GM19467 (cell line): ENCODE results near the gene PLEKHG5.

Experiments used
- ATAC-seq: cut with Tn5 transposase; IDR thresholded peaks from one replicate; pipeline ENCODE4 v1.9.1; 2021; ENCODE audit warnings: mild to moderate bottlenecking, moderate library complexity; ENCODE audit not compliant: unreplicated experiment

The PLEKHG5 gene

DNA sequence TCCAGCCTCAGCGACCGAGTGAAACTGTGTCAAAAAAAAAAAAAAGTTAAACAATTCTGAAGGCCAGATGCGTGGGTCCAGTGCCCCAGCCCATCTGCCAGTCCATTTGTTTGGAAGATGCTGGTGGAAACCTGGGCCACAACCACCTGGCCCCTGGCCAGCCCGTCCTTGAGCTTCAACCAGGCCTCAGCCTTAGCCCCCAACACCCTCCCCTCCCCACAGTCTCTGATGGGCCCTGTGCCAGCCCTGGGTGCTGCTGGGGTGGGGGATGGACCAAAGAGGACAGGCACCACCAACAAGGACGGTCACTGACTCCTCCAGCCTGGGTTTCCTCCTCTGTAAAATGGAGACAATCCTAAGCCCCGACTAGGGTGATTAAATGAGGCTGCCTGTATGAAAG, 19.6 kb upstream of the PLEKHG5 start:
- ATAC-seq, result no peak

GRCh38 chr1:6510493-6510892, 19.0 kb upstream of the PLEKHG5 start:
- no peak for ATAC-seq

DNA sequence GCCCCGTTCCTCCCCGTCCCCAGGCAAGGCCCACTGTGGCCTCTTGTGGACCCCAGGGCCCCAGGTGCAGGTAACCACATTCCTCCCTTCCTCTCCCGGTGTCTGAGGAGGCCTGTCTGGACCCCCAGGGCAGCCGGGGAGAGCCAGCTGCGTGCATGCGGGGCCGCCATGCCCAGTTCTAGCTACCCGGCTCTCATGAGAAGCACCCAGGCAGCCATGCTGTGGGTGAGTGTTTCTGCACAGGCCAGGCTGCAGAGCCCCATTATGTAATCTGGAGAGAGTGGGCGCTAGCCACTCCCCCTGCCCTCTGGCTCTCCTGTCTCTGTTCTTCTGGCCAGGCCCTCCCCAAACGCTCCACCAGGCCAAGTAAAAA, 18.4 kb upstream of the PLEKHG5 start:
- ATAC-seq, result no peak

DNA sequence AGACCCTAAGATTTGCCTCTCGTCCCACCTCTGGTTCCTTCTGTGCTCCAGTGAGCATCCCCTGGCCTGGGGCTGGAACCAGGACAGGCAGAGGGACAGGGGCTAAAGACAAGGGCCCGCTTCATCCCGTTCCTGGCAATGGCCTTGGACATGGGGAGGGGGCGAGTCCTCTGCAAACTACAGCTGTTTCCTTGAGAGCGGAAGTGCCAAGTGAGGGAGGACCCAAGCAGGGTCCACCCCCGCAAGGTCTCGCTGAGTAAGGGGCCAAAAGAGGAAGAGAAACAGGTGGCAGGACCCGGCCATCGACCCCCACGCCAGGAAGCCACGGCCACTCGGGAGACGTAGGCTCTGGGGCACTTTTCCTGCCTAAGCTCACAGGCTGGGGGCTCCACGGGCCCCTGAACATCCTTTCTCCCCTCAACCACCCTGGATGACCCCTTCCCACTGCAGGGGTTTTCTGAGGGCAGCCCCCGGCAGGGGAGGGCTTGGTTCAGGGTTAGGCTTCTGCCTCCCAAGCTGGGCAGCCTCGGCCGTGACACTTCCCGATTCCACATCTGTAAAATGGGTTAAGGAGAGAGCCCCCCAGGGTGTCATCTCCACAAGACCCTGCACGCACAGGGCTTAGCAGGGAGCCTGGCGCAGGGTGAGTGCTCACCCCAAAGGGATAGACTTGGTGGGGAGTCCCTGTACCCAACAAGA, 17.9 kb upstream of the PLEKHG5 start:
- ATAC-seq, result no peak

DNA sequence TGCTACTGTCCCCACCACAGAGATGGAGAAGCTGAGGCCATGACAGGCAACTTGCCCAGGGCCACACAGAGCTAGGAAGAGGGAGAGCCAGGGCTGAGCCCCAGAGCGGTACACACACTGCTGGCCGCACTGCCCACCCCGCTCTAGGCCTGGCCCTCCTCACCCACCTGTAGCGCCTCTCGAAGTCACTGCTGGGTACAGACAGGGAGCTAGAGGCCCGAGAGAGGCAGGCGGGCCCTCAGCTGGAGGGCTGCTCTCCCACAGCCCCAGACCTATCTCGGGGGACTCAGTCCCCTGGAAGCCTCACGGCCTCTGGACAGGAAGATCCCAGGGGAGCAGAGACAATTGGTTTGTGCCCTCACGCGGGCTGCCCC, 17.3 kb upstream of the PLEKHG5 start:
- ATAC-seq, result no peak

- ATAC-seq, result no peak
Measured at GRCh38 chr1:6508154-6508815, 16.8 kb upstream of the PLEKHG5 start.

- no peak for ATAC-seq
Measured at GRCh38 chr1:6507461-6507911, 16.0 kb upstream of the PLEKHG5 start.

DNA sequence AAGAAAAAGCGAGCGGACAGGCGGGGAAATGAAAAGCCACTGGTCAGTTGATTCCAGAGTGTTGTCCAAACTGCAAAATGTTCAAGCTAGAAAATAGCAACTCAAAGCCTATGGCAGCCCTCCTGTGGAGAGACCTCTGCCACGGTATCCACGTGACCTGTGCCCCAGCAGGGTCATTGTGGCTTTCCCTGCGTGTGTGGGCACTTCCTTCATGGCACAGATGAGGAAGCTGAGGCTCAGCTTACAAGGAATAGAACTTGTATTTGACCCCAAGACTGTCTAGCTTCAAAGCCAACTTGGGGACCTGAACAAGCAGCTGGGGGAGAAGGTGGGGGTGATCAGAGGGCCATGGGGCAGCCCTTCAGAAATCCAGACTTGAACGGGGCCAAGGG, 15.6 kb upstream of the PLEKHG5 start:
- ATAC-seq, result no peak

DNA sequence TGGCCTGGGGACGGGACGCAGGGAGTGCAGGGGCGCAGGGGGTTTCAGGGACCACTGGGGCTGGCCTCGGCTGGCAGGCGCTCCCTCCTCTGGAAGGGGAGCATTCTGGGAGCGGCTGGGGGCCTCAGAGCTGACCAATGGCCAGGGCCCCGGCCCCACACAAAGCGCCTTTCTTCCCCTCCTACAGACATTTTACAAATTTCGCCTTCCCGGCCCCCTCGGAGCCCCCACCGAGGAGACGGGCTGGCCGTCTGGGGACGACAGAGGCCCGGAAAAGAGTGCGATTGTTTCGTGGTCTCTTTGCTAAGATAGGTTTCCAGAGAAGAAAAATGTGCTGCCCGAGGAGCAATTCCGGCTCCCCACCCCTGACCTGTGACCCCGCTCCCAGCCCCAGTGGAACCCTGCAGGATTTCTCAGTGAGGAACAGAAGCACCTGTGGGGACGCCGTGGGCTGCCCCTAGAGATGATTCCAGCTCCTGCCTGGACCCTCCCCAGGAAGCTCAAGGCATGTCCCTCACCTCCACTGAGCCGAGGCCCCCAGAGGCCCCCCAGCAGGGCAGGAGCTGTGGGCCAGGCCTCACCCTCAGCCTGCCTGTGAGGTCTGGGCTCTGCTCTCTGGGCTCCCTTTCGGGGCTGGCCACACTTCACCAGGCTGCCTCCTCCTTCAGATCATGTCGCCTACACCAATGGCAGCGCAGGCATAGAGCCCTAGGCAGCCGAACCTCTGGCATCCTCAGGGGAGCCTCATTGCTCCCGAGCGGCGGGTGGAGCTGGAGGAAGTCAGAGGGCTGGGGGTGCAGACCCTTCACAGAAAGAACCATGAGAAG, 15.0 kb upstream of the PLEKHG5 start:
- no peak for ATAC-seq

DNA sequence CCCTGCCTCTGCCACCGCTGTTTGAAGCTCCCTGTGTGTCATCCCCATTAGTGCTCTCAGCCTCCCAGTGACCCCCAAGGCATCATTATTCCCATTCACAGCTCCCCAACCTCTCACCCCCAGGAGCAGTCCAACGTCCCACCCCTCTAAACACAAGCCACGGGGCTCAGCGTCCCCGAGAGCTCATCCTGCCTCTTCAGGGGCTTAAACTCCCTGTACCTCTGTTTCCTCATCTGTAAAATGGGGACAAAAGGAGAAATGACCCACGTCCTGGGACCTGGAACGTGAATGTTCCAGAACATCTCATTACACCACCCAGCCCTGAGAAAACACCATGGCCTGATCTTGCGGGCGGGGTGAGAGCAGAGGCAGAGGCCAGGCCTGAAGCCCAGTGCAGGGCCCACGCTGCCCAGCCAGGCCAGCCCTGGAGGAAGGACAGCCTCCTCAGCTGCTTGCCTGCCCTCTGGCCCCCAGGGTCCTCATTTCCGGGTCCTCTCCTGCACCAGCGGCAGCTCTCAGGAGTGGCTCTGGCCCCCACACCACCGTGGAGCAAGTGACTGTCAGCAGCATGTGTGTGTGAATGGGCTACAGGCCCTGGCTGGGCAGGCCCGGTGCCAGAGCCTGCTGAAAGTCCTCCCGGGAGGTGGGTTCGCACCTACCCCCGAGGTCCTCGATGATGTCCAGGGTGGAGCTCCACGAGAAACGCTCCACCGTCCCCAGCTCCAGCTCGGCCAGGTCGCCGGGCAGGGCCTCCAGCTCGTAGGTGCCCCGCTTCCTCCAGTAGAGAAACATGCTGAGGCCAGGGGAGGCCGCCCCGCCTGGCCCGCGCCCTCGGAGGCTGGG, 14.1 kb upstream of the PLEKHG5 start:
- no peak for ATAC-seq

GRCh38 chr1:6504887-6505286, 13.4 kb upstream of the PLEKHG5 start:
- ATAC-seq, result no peak

DNA sequence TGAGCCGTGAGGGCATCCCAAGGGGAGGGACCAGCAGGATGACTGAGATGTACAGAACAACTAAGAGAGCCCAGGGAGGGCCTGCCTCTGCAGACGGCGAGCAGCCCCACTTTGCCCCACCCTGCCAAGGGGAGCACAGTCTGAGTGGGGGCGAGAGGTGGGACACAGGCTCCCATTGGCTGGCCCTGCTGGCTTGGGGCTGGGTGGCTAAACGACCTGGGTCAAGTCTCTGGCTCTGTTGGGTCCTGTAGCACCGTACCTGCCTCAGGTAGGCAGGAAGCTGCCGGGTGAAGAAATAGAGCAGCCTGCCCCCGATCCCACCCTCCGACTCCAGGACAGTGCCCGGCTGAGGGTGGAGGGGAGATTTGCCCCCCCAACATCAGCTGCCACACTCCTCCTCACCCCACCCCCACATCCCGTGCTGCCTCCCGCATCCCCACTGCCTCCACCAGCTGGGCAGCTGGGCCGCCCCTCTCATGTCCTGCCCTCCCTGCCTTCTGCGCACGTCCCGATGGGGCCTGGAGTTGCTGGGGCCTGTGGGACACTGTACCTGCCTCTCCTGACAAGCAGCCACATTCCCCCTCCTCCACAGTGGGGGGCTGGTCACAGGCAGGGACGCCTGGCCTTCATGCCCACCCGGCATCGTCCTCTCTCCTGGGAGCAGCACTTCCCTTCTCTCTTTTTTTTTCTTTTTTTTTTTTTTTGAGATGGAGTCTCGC, 12.6 kb upstream of the PLEKHG5 start:
- ATAC-seq, result no peak

DNA sequence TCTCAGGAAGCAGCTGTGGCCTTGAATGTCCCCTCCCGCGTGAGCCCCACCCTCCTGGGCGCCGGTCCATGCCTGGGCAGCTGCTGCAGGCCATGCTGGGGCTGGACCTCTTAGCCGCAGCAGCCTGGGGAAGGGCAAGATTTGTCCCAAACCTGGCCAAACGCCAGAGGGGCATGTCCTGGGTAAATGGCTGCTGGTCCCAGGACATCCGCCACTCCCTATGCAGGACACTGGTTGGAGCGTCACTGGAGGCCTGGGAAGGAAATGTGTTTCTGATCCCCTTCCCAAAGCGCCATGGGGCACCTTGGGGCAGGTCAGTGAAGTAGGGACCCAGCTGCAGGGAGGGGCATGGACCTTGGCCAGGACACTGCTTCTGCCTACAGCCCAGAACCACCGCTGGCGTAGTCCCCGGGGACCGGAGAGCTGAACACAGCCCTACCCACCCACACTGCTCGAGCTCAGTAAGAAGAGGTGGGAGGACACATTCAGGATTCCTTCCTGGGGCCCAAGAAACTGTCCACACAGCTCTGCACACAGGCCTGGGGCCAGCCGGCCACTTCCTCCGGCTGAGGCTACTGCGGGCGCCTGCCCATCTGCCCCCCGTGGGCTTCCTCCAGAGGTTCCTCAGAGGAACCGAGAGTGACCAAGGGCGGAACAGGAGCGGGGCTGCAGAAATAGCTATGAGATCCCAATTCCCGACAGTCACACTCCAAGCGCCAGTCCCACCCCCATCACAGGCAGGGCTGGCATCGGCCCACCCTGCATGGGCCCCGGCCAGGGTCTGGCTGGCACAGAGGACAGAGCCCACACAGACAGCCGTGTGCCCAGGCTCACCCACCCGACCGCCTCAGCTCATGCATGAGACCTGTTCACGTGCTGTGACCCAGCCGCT, 10.8 kb upstream of the PLEKHG5 start:
- no peak for ATAC-seq

DNA sequence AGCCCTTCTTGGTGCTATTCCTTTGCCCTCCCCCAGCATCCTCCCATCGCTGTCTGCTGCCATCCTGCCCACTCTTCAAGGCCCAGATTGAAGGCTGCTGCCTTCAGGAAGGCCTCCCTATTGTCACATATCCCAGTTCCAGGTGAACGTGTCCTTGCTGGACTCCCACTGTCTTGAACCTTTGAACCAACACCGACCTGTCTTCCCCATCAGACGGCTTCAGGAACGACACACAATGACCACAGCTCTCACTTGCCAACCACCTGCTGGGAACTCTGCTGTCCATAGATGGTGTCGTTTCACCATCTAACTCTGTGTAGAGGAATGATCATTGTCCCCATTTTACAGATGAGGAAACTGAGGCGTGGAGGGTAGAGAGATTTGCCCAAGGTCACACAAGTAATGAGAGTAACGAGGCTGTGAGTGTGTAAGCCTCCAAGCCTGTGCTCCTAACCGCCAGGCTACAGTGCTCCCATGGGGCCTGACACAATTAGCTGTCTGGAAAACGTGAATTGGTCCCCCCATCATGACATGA, 9.9 kb upstream of the PLEKHG5 start:
- ATAC-seq, result no peak

- ATAC-seq, result no peak
Measured at GRCh38 chr1:6500544-6501278, 9.2 kb upstream of the PLEKHG5 start.

DNA sequence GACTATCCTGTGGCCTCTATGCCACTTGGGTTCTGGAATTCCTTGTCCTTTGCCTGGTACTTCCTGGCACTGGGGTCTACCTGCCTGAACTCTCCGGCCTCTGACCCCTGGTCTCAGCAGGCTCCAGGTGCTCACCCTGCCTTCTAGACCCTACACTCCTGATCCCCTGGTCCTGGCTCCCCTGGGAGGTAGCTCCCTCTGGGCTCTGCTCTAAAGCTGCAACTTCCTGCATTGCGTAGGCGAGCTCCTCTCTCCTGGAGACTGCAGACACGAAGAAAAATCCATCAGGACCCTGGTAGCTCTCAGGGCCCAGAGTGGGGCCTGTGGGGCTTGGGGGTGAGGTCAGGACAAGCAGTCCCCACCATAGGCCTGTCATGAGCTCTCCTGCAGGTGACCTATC, 7.8 kb upstream of the PLEKHG5 start:
- no peak for ATAC-seq

- no peak for ATAC-seq
Measured at GRCh38 chr1:6498576-6499111, 7.2 kb upstream of the PLEKHG5 start.

DNA sequence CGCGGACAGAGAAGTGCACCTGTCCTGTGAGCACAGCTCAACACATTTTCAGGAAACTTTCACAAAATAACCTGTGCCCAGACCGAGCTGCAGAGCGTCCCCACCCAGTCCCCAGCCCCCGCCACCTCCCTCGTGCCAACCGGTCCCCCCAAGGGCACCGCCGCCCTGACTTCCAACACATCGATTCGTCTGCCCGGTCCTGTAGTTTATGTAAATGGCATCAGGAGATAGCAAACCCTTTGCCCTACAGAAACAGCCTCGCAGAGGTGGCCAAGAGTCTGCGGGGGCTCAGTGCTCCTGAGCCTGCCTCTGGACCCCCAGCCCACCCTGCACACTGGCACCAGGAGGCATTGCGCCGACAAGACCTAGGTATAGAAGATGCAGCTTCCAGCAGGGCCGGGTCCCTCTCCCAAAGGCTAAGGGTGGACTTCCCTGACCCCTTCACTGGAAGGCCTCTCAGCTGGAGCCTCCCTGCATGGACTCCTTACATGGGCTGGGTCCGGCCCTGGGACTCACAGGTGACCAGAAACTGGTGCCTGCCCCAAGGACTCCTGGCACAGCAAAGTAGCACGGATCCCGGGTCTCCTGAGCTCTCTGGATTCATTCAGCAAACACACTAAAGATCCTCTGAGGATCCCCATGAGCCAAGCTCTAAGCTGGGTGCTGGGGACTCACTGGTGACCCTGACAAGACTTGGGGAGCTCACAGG, 6.6 kb upstream of the PLEKHG5 start:
- ATAC-seq, result no peak
